T-helper 2 cell (primary cell): ENCODE results near the gene MTX2.
"Not testable (repeated sequence)": the region's sequence is repeated elsewhere in the genome, so short reads cannot be mapped to it uniquely, and the experiment has no call there.

Experiments used
- DNase-seq, 5 experiments: peaks; one replicate each; pipeline versions ENCODE4 v3.0.0 to v3.0.0-alpha.2; 2012 to 2022

MTX2 gene

DNA sequence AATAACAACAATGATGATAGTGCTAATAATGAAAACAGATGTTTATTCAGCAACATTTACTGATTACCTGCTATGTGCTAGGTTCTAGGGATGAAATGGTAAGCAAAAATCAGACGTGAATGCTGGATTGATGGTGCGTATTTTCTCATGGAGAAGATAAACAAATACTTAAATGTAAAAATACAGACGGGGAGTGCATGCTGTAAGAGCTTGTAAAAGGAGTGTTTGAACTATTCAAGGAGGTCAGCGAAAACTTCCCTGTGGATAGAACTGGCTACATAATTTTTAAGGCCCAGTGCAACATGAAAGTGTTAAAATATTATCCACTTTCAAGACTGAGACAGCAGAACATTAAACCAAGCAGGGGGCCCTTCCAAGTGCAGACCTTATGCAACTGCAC is 22.1 kb downstream of the MTX2 start:
- DNase-seq: no peak

DNA sequence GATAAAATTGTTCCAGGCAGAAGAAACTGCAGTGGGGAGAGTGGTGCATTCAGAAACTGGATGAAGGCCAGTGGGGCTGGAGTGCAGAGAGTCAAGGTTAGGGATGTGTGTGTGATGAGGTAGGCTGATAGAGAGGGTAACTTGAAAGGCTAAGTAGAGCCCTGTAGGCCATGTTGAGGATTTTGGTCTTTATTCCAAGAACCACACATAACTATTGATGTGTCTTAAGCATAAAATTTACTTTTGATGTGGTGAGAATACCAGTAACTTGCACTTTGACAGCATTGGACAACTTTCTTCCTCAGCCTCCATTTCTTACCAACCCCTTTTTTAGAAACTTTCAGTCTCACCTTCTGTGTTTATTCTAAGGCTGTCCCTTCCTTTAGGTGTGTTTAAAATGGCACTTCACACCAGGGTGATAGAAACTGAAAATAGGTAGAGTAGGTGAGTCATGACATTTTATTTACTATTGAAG is 22.6 kb downstream of the MTX2 start:
- DNase-seq: peak in 1 of 5 experiments; percentile 3

DNA sequence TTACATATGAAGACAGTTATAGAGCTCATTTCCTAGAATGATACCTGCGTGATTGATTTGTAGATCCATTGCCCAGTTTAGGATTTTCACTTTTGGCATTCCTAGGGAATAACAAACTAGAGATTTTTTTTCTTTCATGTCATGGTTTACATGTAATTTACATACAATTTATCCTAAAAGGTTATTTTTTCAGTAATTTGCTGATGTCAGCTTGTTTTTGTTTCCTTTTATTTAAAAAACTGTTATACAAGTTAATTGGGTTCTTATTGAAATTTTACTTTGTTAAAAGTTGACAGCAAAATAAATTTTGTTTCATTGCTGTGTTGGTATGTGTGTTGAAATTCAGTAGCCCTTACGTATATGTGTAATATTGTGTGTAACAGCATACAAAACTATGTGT is 23.4 kb downstream of the MTX2 start:
- DNase-seq: no peak

DNA sequence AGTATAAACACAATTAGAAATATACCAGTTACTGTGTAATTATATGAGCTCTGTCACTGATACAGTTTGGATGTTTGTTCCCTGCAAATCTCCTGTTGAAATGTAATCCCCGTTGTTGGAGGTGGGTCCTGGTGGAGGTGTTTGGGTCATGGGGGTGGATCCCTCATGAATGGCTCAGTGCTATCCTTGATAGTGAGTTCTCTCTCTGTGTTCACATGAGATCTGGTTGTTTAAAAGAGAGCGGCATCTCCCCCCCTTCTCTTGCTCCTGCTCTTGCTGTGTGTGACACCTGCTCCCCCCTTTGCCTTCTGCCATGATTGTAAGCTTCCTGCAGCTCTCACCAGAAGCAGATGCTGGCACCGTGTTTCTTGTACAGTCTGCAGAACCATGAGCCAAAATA is 24.1 kb downstream of the MTX2 start:
- DNase-seq: no peak

DNA sequence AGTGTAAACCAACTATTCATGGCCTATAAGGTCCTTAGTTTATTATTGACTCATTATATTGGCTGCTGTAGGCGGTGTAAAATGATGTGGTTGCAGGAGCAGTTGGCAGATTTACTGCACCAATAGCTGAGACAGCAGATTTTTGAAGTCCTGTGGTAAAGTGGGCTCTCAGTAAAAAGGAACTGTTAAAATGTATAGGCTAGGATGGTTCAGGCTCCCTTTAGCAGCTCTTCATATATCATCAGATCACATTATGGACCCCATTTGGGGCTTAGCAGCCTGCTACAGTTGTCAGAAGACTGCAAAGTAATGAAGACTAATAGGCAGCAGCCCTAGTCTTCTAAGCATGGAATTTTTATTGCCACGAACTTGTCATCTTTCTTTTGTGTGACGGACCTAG is 27.8 kb downstream of the MTX2 start:
- peak in 1 of 5 experiments; percentile 21 for DNase-seq

DNA sequence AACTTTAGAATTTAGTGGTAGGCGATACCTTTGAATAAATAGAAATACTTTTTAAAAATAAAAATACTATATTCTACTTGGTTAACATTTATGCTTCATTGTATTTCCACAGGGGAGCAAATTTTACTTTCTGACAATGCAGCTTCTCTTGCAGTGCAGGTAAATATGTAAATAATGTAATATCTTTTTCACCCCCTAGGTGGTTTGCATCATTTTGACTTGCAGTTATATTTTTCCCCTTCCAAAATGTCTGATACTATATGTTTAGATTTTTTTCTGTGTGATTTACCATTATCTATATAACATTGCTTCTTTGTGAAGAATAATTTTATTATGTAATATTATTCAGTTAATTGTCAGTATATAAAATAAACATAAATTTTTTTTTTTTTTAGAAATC is 28.5 kb downstream of the MTX2 start:
- no peak for DNase-seq

DNA sequence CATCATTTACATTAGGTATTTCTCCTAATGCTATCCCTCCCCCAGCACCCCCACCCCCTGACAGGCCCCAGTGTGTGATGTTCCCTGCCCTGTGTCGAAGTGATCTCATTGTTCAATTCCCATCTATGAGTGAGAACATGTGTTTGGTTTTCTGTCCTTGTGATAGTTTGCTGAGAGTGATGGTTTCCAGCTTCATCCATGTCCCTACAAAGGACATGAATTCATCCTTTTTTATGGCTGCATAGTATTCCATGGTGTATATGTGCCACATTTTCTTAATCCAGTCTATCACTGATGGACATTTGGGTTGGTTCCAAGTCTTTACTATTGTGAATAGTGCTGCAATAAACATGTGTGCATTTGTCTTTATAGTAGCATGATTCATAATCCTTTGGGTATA is 36.8 kb downstream of the MTX2 start:
- DNase-seq: not testable (repeated sequence)

DNA sequence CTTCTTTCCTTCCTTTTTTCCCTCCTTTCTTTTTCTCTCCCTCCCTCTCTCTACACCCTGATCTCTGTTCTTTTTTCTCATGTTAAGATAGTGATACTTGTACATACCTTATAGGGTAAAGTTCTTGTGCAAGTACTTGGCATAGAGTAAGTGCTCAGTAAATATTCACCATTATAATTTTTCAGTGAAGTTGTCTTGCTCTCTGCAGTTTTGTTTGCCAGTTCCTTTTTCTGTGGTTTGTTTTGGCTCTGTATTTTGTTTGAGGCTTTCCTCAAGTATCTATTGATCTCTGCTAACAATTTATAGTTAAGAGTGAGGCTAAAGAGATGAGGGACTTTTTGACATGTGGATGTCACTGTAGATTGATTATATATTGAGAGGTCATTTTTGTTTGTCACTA is 48.0 kb downstream of the MTX2 start:
- DNase-seq: no peak

DNA sequence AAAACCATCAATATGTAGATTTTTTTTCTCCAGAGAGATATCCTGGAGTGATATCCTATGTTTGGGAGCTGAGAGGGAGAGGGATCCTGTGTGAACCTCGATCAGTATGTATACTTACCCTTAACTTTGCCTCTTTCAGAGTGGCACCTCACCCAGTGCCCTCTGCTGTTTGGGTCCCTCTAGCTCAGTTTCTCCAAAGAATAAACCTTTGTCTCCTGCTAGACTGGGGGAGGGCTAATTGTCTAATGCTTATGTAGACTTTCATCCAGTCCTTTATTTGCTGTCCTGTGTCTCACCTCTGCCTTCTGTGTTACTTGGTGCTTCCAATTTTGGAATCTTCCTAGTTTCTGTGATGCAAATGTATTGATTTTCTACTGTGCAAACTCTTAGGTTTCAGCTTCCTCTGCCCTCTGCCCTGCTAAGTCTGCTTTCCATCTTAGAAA is 48.4 kb downstream of the MTX2 start:
- DNase-seq: no peak

DNA sequence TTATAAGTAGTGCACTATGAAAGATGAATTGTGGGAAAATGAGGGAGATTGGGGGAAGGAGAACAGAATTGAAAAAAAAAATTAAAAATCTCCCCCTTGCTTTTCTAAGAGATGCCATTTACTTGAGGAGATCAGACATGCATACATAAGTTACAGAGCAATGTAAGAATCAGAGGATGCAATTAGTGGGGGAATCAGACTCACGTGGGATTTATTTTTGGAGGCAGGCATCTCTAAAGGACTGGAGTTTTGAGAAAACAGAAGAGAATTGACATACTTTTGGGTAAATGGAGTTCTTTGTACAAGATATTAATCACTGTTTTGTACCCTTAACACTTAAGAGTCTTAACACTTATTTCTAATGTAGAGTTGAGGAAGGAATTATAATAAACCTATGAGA is 52.7 kb downstream of the MTX2 start:
- no peak for DNase-seq

DNA sequence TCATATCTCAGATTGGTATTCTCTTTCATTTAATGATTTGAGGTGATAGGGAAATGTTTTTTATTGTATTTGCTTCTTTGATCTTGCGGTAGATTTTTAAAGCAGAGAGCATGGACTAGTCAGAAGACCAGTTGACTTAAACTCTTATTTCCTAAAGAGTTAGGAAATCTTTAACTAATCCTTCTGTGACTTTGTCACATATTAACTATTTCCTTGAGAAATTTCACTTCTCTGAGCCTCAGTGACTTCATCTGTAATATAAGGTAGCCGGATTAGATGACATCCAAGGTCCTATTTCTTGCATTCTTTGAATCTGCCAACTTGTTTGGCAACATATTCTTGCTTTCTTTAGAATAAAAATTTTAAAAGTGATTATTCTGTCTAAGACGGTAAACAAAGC is 55.6 kb downstream of the MTX2 start:
- no peak for DNase-seq

DNA sequence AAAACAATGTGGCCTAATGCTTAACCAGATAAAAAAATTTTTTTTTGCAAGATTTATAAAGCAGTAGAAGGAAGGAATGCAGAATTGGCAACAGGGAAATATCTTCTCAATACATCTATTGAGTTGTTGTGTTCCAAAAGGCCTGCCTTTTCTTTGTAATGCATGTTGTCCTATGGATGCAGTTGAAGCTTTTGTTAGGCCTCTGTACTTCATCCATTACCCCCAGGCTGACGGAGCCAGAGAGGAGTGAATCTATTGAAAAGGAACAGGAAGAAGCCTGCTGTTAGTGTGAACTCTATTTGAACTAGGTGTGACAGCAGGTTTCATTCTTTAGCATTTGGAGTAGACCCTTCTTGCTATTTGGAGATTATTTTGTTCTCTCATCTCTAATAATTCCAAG is 56.5 kb downstream of the MTX2 start:
- DNase-seq: no peak

DNA sequence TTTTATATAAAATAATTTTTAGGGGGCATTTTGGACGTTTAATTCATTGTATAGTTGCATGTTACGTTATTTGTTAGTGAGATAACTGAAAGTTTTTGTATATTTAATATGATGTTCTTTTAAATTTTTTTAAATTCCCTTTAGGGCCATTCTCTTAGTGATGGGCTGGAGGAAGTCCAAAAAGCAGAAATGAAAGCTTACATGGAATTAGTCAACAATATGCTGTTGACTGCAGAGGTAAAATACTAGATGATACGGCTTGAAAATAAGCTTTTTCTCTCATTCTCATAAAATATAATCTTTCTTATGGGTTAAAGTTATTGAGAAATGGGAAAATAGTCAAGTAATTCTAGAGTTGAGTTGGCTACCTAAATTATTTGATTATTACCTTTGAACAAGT is 58.9 kb downstream of the MTX2 start:
- DNase-seq: no peak

DNA sequence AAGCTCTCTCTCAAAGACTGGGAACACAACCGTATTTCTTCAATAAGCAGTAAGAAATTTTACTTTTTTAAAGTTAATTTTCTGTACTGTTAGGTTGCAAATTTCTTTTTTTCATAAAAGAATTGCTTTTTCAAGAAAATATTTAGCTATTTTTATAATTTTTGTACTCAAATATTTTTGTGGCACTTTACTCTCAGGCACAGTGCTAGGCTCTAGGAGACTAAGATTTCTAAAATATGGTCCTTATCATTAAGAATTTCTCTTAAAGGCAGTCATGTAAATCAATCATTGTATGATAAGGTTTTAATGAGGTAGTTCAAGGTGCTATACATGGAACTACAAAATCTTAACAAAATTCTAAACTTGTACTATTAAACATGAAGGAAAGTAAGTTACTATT is 61.4 kb downstream of the MTX2 start:
- no peak for DNase-seq

DNA sequence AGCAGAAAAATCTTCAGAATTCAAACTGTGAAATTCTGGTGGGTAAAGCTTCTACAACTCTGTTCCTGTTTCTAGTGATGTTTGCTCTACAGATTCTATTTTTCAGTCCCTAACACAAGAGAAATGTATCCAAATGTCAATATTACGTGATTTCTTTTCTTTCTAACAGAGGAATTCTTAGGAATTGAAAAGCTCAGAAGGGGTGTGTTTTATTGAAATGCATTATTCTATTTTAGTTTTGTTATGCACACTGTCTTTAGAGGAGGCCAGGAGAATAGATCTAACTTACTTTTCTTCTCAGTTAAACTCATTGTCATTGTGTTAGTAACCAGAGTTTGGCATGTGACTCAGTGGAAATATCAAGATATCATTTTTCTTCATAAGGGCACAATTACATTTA is 62.4 kb downstream of the MTX2 start:
- DNase-seq: no peak

DNA sequence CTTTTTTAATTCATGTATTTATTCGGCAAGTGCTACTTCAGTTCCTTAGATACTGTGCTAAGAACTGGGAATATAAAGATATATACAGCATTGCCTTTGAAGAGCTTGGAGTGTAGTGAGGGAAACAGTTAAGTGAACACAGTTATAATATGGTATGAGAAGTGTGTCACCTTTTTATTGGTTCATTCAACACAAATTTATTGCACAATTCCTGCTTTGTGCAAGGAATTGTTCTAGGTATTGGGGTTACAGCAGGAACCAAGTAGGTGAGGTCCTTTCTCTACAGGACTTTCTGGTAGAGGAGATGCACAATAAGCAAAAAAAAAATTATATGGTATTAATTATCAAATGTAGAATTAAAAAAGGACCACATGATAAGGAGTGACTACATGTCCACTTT is 65.5 kb downstream of the MTX2 start:
- DNase-seq: no peak

DNA sequence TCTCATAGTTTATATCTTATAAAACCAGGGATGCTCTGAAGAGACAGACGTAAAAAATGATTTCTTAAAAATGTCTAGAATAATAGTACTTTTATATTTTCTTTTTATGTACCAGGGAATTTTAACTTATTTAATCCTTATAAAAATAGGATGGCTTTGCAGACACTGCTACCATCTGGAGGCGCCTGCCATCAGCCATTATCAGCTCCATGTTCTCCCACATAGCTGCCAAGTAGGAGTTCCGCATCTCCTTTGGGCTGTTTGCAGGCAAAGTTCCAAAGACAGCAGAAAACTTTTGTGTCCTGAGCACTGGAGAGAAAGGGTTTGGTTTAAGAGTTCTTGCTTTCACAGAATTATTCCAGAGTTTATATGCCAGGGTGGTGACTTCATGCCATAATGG is 69.2 kb downstream of the MTX2 start:
- DNase-seq: no peak

DNA sequence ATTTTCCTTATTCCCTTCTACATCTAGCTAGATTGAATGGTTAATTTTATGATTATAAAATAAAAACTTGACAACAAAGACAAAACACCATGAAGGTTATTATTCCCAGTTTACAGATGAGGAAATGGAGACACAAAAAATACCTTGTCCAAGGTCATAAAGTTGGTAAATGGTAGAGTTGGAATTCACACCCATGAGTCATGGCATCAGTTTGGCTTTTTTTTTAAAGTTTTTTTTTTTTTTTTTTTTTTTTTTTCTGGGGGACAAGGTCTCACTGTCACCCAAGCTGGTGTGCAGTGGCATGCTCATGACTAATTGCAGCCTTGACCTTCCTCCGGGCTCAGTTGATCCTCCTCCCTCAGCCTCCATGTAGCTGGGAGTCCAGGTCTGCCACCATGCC is 70.0 kb downstream of the MTX2 start:
- no peak for DNase-seq

DNA sequence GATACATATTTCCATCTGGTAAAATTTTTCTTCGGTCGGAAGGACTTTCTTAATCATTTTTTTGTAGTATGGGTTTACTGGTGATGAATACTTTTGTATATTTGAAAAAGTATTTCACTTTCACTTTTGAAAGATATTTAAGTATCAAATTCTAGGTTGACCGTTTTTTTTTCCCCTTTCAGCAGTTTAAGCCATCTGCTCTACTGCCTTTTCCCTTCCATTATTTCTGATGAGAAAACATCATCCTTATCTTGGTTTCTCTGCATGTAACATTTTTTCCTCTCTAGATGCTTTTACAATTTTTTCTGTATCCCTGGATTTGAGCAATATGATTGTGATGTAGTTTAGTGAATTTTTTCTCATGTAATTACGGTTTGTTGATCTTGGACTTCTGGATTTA is 87.0 kb downstream of the MTX2 start:
- DNase-seq: no peak

DNA sequence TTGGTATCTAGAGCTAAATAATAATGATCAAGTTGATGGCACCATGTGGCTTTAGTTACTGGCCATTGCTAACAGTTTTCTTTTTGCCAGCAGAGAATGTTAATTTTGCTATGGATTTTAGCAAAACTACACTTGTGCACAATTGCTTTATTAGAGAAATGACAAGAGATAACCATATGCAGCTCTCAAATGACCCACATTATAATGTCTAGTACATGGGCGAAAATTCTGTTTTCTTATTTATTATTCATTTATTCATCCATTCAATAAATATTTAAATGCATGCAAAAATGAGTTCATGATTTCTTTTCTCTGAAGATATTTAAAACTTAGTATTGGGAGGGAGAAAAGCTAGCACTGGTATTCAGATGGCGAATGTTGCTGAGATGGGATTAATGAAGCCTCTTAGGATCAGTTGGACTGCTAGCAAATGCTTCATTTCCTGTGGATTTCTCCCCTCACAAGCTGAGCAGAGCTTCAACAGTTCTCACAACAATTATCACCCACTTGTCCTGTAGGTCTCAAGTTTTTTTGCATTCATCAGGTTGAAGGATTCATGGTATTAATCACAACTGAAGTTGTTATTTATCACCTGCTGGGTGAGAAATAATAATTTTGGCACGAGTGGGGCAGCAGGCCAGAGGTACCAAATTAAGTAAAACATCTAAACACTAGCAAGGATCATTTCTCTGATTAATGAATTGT is 95.2 kb downstream of the MTX2 start:
- no peak for DNase-seq

DNA sequence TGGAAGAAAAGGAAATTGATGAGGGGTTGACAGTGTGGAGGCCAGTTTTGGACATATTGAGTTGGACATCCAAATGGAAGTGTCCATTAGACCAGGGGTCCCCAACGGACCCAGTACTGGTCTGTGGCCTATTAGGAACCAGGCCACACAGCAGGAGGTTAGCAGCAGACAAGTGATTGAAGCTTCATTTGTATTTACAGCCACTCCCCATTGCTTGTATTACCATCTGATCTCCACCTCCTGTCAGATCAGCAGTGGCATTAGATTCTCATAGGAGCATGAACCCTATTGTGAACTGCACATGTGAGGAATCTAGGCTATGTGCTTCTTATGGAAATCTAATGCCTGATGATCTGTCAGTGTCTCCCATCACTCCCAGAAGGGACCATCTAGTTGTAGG is 99.1 kb downstream of the MTX2 start:
- no peak for DNase-seq

DNA sequence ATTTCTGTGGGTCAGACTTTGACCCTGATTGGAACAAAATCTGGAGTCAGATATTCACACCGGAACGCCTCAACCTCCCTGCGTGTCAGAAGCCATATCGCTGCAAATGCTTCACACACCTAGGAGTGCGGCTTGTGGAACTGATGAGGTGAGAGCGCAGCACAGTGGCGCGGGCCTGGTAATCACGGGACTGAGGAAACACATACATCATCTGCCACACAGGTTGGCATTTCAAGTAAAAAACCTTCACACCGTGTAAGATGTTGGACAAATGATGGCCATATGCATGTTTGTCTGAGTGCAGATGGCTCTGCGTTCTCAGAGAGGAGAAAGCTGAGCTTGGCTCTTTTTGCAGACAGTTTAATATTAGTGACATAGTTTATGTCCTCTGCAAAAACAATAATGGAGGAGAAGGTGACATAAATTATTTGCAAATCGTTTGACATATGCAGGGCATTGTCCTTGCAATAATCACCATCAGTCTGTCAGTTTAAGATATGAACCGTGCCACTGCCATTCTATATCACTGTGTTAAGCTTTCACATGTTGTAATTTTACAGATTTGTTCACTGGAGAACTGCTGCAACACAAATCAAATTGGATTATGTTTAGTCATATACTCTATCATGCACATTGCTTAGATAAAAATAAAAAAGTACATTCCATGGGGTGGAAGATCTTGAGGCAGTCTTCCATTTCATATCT is 101.4 kb downstream of the MTX2 start:
- DNase-seq: no peak

DNA sequence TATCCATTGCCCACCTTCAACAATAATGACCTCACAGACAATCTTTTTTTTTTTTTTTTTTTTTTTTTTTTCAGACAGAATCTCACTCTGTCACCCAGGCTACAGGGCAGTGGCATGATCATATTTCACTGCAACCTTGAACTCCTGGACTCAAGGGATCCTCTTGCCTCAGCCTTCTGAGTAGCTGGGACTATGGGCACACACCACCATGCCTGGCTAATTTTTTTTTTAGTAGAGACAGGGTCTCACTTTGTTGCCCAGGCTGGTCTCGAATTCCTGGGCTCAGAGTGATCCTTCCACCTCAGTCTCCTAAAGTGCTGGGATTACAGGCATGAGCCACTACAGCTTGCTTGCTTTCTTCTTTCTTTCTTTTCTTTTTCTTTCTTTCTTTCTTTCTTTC is 103.9 kb downstream of the MTX2 start:
- DNase-seq: not testable (repeated sequence)

DNA sequence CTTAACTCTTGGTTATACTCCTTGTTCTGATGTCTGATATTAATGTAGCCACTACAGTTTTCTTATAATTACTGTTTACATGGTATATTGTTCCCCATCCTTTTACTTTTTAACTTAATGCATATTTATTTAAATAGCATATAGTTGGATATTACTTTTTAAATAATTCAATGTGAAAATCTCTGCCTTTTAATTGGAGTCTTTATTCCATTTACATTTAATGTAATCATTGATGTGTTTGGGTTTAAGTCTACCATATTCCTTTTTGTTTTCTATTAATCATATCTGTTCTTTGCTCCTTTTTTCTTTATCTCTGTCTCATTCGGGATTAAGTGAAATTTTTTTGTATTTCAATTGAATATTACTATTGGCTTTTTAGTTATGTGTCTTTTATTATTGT is 109.1 kb downstream of the MTX2 start:
- DNase-seq: no peak

DNA sequence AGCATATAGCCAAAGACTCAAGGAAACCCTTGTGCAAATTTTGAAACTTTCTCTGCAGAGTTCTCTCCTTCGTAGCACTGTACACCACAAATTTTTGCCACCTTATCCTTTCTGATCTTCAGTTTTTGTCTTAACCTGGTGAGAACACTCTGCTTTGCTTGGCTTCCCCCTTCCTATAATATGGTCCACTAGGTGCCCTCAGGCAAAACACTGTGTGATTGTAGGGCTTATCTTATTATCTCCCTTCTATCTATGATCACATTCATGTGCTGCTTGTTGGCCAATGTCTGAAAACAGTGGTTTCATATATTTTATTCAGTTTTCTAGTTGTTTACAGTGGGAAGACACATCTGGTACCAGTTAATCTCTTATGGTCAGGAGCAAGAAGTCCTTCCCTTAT is 111.1 kb downstream of the MTX2 start:
- no peak for DNase-seq
